Bone marrow (tissue), 2 donors: ENCODE data around the gene PAWR.
"Not testable (repeated sequence)": the region's sequence is repeated elsewhere in the genome, so short reads cannot be mapped to it uniquely, and the experiment has no call there.

Experiments
- DNase-seq, 2 donors: peaks; one replicate each; lab custom pipeline; 2025; lab: John Stamatoyannopoulos, UW

The PAWR gene

GRCh38 chr12:79686171-79686570 lies 4.6 kb downstream of the PAWR start:
- DNase-seq = no peak

- no peak for DNase-seq
These were observed 5.7 kb downstream of the PAWR start for GRCh38 chr12:79685068-79685467.

- DNase-seq = not testable (repeated sequence)
These were observed 6.4 kb downstream of the PAWR start for GRCh38 chr12:79684338-79684737.

- DNase-seq = no peak
These were observed 8.2 kb downstream of the PAWR start for GRCh38 chr12:79682593-79682992.

- no peak for DNase-seq
These were observed 9.7 kb downstream of the PAWR start for GRCh38 chr12:79681008-79681590.

GRCh38 chr12:79680051-79680450 lies 10.7 kb downstream of the PAWR start:
- no peak for DNase-seq

GRCh38 chr12:79678306-79678705 lies 12.5 kb downstream of the PAWR start:
- DNase-seq = no peak

- no peak for DNase-seq
These were observed 13.1 kb downstream of the PAWR start for GRCh38 chr12:79677672-79678071.

- no peak for DNase-seq
These were observed 14.2 kb downstream of the PAWR start for GRCh38 chr12:79676579-79676978.

GRCh38 chr12:79674629-79675028 lies 16.1 kb downstream of the PAWR start:
- DNase-seq = no peak

GRCh38 chr12:79673354-79673753 lies 17.4 kb downstream of the PAWR start:
- no peak for DNase-seq

- no peak for DNase-seq
These were observed 22.7 kb downstream of the PAWR start for GRCh38 chr12:79668113-79668512.

GRCh38 chr12:79665212-79665887 lies 25.4 kb downstream of the PAWR start:
- no peak for DNase-seq

GRCh38 chr12:79664518-79664917 lies 26.2 kb downstream of the PAWR start:
- no peak for DNase-seq

GRCh38 chr12:79662046-79662811 lies 28.5 kb downstream of the PAWR start:
- DNase-seq = no peak

GRCh38 chr12:79661629-79662028 lies 29.1 kb downstream of the PAWR start:
- DNase-seq = no peak

GRCh38 chr12:79659961-79660431 lies 30.8 kb downstream of the PAWR start:
- no peak for DNase-seq

- no peak for DNase-seq
These were observed 32.5 kb downstream of the PAWR start for GRCh38 chr12:79658221-79658620.

GRCh38 chr12:79657136-79657535 lies 33.6 kb downstream of the PAWR start:
- DNase-seq = no peak

- no peak for DNase-seq
These were observed 35.7 kb downstream of the PAWR start for GRCh38 chr12:79655036-79655435.

- DNase-seq = no peak
These were observed 38.2 kb downstream of the PAWR start for GRCh38 chr12:79652521-79652920.

- DNase-seq = no peak
These were observed 40.3 kb downstream of the PAWR start for GRCh38 chr12:79650440-79650839.

- DNase-seq = no peak
These were observed 41.9 kb downstream of the PAWR start for GRCh38 chr12:79648881-79649280.
